Endometrial microvascular endothelial cells (primary cell): ENCODE results near the gene VWA8. TPM values are rescaled to one million over a fixed set of nuclear protein-coding genes. Genes with fewer than 3 reads are reported as not detected.

Experiments
- in situ Hi-C: cut with HindIII; loops from 2 replicates; pipeline ENCODE4 v1.10.0; 2017; ENCODE audit warnings: low sequenced_read_pairs, low pct_unique_long_range_greater_than_20kb; ENCODE audit errors: inconsistent ontology term
- total RNA-seq: library from RNA; depleted of rRNA; stranded (reverse); fragments of >200 nt; gene quantifications from one replicate; pipeline ENCODE4 v1.2.3, GENCODE V29; 2015; ENCODE audit errors: inconsistent ontology term

Gene VWA8
- total RNA-seq, 1 donor from 2014 or later, result 10.1 TPM

GRCh38 chr13:41680900-41681299 is 280.0 kb downstream of the VWA8 start:
- in situ Hi-C loops, result no loop called here

GRCh38 chr13:41678848-41679247 is 282.1 kb downstream of the VWA8 start:
- in situ Hi-C loops, result loop anchor here (10.0 kb wide), 1 partner anchor 386 kb away; no protein-coding TSS in a partner anchor

GRCh38 chr13:41678249-41678648 is 282.7 kb downstream of the VWA8 start:
- in situ Hi-C loops, result loop anchor here (10.0 kb wide), 1 partner anchor 387 kb away; no protein-coding TSS in a partner anchor

- in situ Hi-C loops, result loop anchor here (10.0 kb wide), 1 partner anchor 389 kb away; no protein-coding TSS in a partner anchor
Observed at GRCh38 chr13:41675306-41675705, 285.6 kb downstream of the VWA8 start.

GRCh38 chr13:41674246-41674645 is 286.7 kb downstream of the VWA8 start:
- in situ Hi-C loops, result loop anchor here (10.0 kb wide), 1 partner anchor 391 kb away; no protein-coding TSS in a partner anchor

GRCh38 chr13:41673640-41674039 is 287.3 kb downstream of the VWA8 start:
- in situ Hi-C loops, result loop anchor here (10.0 kb wide), 1 partner anchor 391 kb away; no protein-coding TSS in a partner anchor

GRCh38 chr13:41670873-41671443 is 290.0 kb downstream of the VWA8 start:
- in situ Hi-C loops, result loop anchor here (10.0 kb wide), 1 partner anchor 394 kb away; no protein-coding TSS in a partner anchor

- in situ Hi-C loops, result no loop called here
Observed at GRCh38 chr13:41668130-41668757, 292.7 kb downstream of the VWA8 start.

- in situ Hi-C loops, result no loop called here
Observed at GRCh38 chr13:41666644-41667043, 294.3 kb downstream of the VWA8 start.

- in situ Hi-C loops, result no loop called here
Observed at GRCh38 chr13:41660411-41660810, 300.5 kb downstream of the VWA8 start.

GRCh38 chr13:41658057-41658661 is 302.8 kb downstream of the VWA8 start:
- in situ Hi-C loops, result no loop called here

- in situ Hi-C loops, result no loop called here
Observed at GRCh38 chr13:41655997-41656396, 304.9 kb downstream of the VWA8 start.

GRCh38 chr13:41654796-41655195 is 306.1 kb downstream of the VWA8 start:
- in situ Hi-C loops, result no loop called here

- in situ Hi-C loops, result no loop called here
Observed at GRCh38 chr13:41652735-41653361, 308.1 kb downstream of the VWA8 start.

GRCh38 chr13:41651413-41652058 is 309.4 kb downstream of the VWA8 start:
- in situ Hi-C loops, result no loop called here

GRCh38 chr13:41650706-41651105 is 310.2 kb downstream of the VWA8 start:
- in situ Hi-C loops, result no loop called here

GRCh38 chr13:41649659-41650058 is 311.2 kb downstream of the VWA8 start:
- in situ Hi-C loops, result no loop called here

GRCh38 chr13:41648314-41648935 is 312.5 kb downstream of the VWA8 start:
- in situ Hi-C loops, result no loop called here
